Measurements from ENCODE around the gene GRHL3.

GRCh38 chr1:24317956-24318614 is 1.1 kb upstream of the GRHL3 start:
- no peak for TF ChIP-seq CTCF (IDR thresholded peaks at IDR 0.05)
- TF ChIP-seq POLR2A (IDR thresholded peaks at IDR 0.05) = no peak
- no peak for TF ChIP-seq EP300 (IDR thresholded peaks at IDR 0.05; ENCODE audit: low read depth)
- no peak for TF ChIP-seq POLR2AphosphoS5 (IDR thresholded peaks at IDR 0.05)

Data from transverse colon (tissue), 4 donors.